Caco-2 (cell line): ENCODE data around the gene ZNF668. TPM values are rescaled to one million over a fixed set of nuclear protein-coding genes. Genes with fewer than 3 reads are reported as not detected.

Experiments
- BruUV-seq: library from RNA; stranded (reverse); fragments of 400-500 nt; replicated peaks from 2 replicates; lab custom pipeline; 2021; lab: Mats Ljungman, UMichigan
- CTCF ChIA-PET: fragments of 300-600 bp; sonication (Branson Sonifier 250); formaldehyde crosslinking; loops from one replicate; lab custom pipeline; 2022; ENCODE audit warnings: antibody characterized with exemption; lab: Charles Lee
- POLR2A ChIA-PET: fragments of 300-600 bp; sonication (Branson Sonifier 250); formaldehyde crosslinking; loops from one replicate; lab custom pipeline; 2022; ENCODE audit warnings: antibody characterized with exemption; lab: Charles Lee
- DNase-seq, 2 experiments: peaks; one replicate each; pipeline versions ENCODE4 v3.0.0 to v3.0.0-alpha.2; 2020 to 2022
- H3K27me3 ChIP-seq: replicated peaks from 2 replicates; pipeline ENCODE4 v1.6.0; 2011; ENCODE audit warnings: low read length; ENCODE audit not compliant: control insufficient read depth, insufficient read depth
- H3K36me3 ChIP-seq: 2 replicates; pipeline ENCODE4 v1.5.1; 2011; ENCODE audit warnings: low read length; ENCODE audit not compliant: control insufficient read depth, insufficient read depth
- H3K4me1 ChIP-seq: fragments of 250-450 bp; sonication (Bioruptor Pico); 2 replicates; pipeline ENCODE4 v1.5.1; 2020; ENCODE audit warnings: mild to moderate bottlenecking
- H3K4me3 ChIP-seq: 2 replicates; pipeline ENCODE4 v1.5.1; 2011; ENCODE audit warnings: low read depth, mild to moderate bottlenecking, control low read depth, low read length
- H3K9me3 ChIP-seq: fragments of 250-450 bp; sonication (Bioruptor Pico); 2 replicates; pipeline ENCODE4 v1.5.1; 2020; ENCODE audit warnings: mild to moderate bottlenecking, moderate library complexity
- H3K27ac Mint-ChIP-seq: one replicate; pipeline ENCODE4 v1.8.0; 2022; ENCODE audit warnings: mixed read lengths; ENCODE audit not compliant: unreplicated experiment
- H3K27me3 Mint-ChIP-seq: one replicate; pipeline ENCODE4 v1.8.0; 2022; ENCODE audit warnings: mixed read lengths; ENCODE audit not compliant: insufficient read depth, unreplicated experiment
- H3K36me3 Mint-ChIP-seq: one replicate; pipeline ENCODE4 v1.8.0; 2022; ENCODE audit warnings: mild to moderate bottlenecking, mixed read lengths; ENCODE audit not compliant: insufficient read depth, unreplicated experiment
- H3K4me1 Mint-ChIP-seq: one replicate; pipeline ENCODE4 v1.8.0; 2022; ENCODE audit warnings: low read depth, mixed read lengths; ENCODE audit not compliant: unreplicated experiment
- H3K4me3 Mint-ChIP-seq: one replicate; pipeline ENCODE4 v1.8.0; 2022; ENCODE audit warnings: mild to moderate bottlenecking, moderate library complexity, mixed read lengths; ENCODE audit not compliant: unreplicated experiment
- H3K9me3 Mint-ChIP-seq: one replicate; pipeline ENCODE4 v1.8.0; 2022; ENCODE audit warnings: mixed read lengths; ENCODE audit not compliant: unreplicated experiment
- CTCF ChIP-seq, 2 experiments: fragments of 200-600 bp in 1 of 2; IDR thresholded peaks; 1 replicate in 1 of 2; 2 replicates in 1 of 2; pipeline versions ENCODE4 v1.5.1 to v1.8.0; 2011 to 2022; ENCODE audit warnings: antibody characterized with exemption in 1 of 2, control low read depth in 1 of 2, inconsistent platforms in 1 of 2, low read depth in 1 of 2, low read length in 1 of 2, mild to moderate bottlenecking in 1 of 2, moderate library complexity in 1 of 2; ENCODE audit not compliant: insufficient read depth in 1 of 2, severe bottlenecking in 1 of 2, unreplicated experiment in 1 of 2
- intact Hi-C: fragments of 100-400 bp; cut with micrococcal nuclease; formaldehyde crosslinking; loops from one replicate; pipeline ENCODE4 v1.10.0; 2022; ENCODE audit not compliant: unreplicated experiment
- total RNA-seq: library from RNA; stranded (reverse); gene quantifications from 2 replicates; pipeline ENCODE4 v1.2.3, GENCODE V29; 2022

The ZNF668 gene
- total RNA-seq, 1 experiment from 2014 or later = 8.7 TPM

GRCh38 chr16:31073142-31073969, 684 bp downstream of the ZNF668 start:
- no TSS peak for BruUV-seq
- Mint-ChIP-seq H3K27ac (peak overlapping the region; percentile 58), H3K36me3 (no peaks in the 10 kb centered on the region), H3K9me3 (no peaks in the 10 kb centered on the region), H3K4me3 (peak overlapping the region; percentile 84), H3K27me3 (no peaks in the 10 kb centered on the region), H3K4me1 (peaks cover 7% of the 10 kb centered on the region)
- Histone ChIP-seq H3K36me3 (peaks cover 2% of the 10 kb centered on the region), H3K27me3 (no peaks in the 10 kb centered on the region), H3K9me3 (no peaks in the 10 kb centered on the region), H3K4me3 (peak overlapping the region; percentile 79), H3K4me1 (peaks cover 9% of the 10 kb centered on the region; the same call in 1 of the 2 replicates)
- TF ChIP-seq CTCF (IDR thresholded peaks at IDR 0.05; ENCODE audit: insufficient read depth in 1 of 2, low read depth in 1 of 2, low read length in 1 of 2, severe bottlenecking in 1 of 2, unreplicated experiment in 1 of 2) = no peak
- POLR2A ChIA-PET = interaction anchor here (0.6 to 2.2 kb wide), 10 partner anchors 40 to 800 kb away, joined by 3 to 34 read pairs (median 5); partner anchors contain the start of genes FUS, KAT8, PRSS8 and STX4
- CTCF ChIA-PET = interaction anchor here (0.6 to 2.0 kb wide), 7 partner anchors 20 to 385 kb away, joined by 3 to 14 read pairs (median 4); no protein-coding TSS in a partner anchor
- peak; percentile 91 for DNase-seq
- intact Hi-C loops = no loop called here

GRCh38 chr16:31072540-31073141, 1.4 kb downstream of the ZNF668 start:
- no peak for DNase-seq
- intact Hi-C loops = no loop called here
- H3K27me3 ChIP-seq = no peaks in the 10 kb centered on the region
- no peaks in the 10 kb centered on the region for H3K36me3 Mint-ChIP-seq
- H3K27me3 Mint-ChIP-seq = no peaks in the 10 kb centered on the region
- CTCF ChIA-PET = interaction anchor here (0.6 kb wide), 1 partner anchor 69 kb away, joined by 3 read pairs; no protein-coding TSS in a partner anchor
- H3K27ac Mint-ChIP-seq = peak overlapping the region; percentile 58
- peaks cover 9% of the 10 kb centered on the region; the same call in 1 of the 2 replicates for H3K4me1 ChIP-seq
- POLR2A ChIA-PET = interaction anchor here (1.2 to 2.2 kb wide), 2 partner anchors 45 to 69 kb away, joined by 5 to 22 read pairs; partner anchors contain the start of gene KAT8
- no peaks in the 10 kb centered on the region for H3K9me3 ChIP-seq
- TF ChIP-seq CTCF (IDR thresholded peaks at IDR 0.05; ENCODE audit: insufficient read depth in 1 of 2, low read depth in 1 of 2, low read length in 1 of 2, severe bottlenecking in 1 of 2, unreplicated experiment in 1 of 2) = no peak
- BruUV-seq = TSS peak; percentile 58
- H3K4me1 Mint-ChIP-seq = peaks cover 7% of the 10 kb centered on the region
- no peaks in the 10 kb centered on the region; the same call in 1 of the 2 replicates for H3K36me3 ChIP-seq
- no peaks in the 10 kb centered on the region for H3K9me3 Mint-ChIP-seq
- peak overlapping the region; percentile 84 for H3K4me3 Mint-ChIP-seq
- H3K4me3 ChIP-seq = peak overlapping the region; percentile 79

GRCh38 chr16:31071861-31072260, 2.2 kb downstream of the ZNF668 start:
- no peaks in the 10 kb centered on the region for H3K36me3 ChIP-seq
- no peak for DNase-seq
- intact Hi-C loops = no loop called here
- CTCF ChIA-PET = no interaction called here
- H3K27me3 Mint-ChIP-seq = no peaks in the 10 kb centered on the region
- no peaks in the 10 kb centered on the region for H3K9me3 ChIP-seq
- no TSS peak for BruUV-seq
- no peak for TF ChIP-seq CTCF (IDR thresholded peaks at IDR 0.05; ENCODE audit: insufficient read depth in 1 of 2, low read depth in 1 of 2, low read length in 1 of 2, severe bottlenecking in 1 of 2, unreplicated experiment in 1 of 2)
- no peaks in the 10 kb centered on the region for H3K27me3 ChIP-seq
- peak overlapping the region; percentile 84 for H3K4me3 Mint-ChIP-seq
- peaks cover 9% of the 10 kb centered on the region; the same call in 1 of the 2 replicates for H3K4me1 ChIP-seq
- peaks cover 7% of the 10 kb centered on the region for H3K4me1 Mint-ChIP-seq
- H3K27ac Mint-ChIP-seq = no peak overlapping the region
- H3K36me3 Mint-ChIP-seq = no peaks in the 10 kb centered on the region
- H3K4me3 ChIP-seq = peak overlapping the region; percentile 79
- H3K9me3 Mint-ChIP-seq = no peaks in the 10 kb centered on the region
- POLR2A ChIA-PET = interaction anchor here (1.2 kb wide), 1 partner anchor 46 kb away, joined by 5 read pairs; the partner anchor contains the start of gene KAT8
